ENCODE data around the gene TFDP1. TPM values are rescaled to one million over a fixed set of nuclear protein-coding genes. Genes with fewer than 3 reads are reported as not detected.

TFDP1 gene
- total and polyA plus RNA-seq, 2 of the 4 experiments (the other 2 are of a cell fraction), result 59.3 to 97.0 TPM

- Histone ChIP-seq H3K9me3 (ENCODE audit: control insufficient read depth, insufficient read depth, low read length) (no peaks in the 10 kb centered on the region), H3K27me3 (ENCODE audit: control insufficient read depth, insufficient read depth, low read length) (no peaks in the 10 kb centered on the region), H3K18ac (ENCODE audit: low read depth, low read length) (no peak overlapping the region), H3K56ac (ENCODE audit: extremely low read depth, insufficient read depth, low read length) (no peak overlapping the region), H3K4ac (ENCODE audit: low read depth, low read length) (no peak overlapping the region), H2AFZ (replicated peaks; ENCODE audit: low read length, poor library complexity) (no peak overlapping the region), H3K79me1 (ENCODE audit: low read depth in 1 of 2, low read length in 2 of 2) (peaks cover 15 to 67% of the 10 kb centered on the region in 2 experiments), H3K14ac (replicated peaks; ENCODE audit: low read depth, low read length) (no peak overlapping the region), H3K9me1 (ENCODE audit: insufficient read depth, low read length) (peaks cover 12% of the 10 kb centered on the region; the same call in 1 of the 2 replicates), H3K4me1 (ENCODE audit: control insufficient read depth, insufficient read depth, low read length) (peaks cover 13% of the 10 kb centered on the region), H3K4me3 (ENCODE audit: insufficient read depth, low read depth, low read length) (no peak overlapping the region), H2AK9ac (replicated peaks; ENCODE audit: low read depth, low read length, poor library complexity) (no peak overlapping the region), H3K27ac (ENCODE audit: insufficient read depth, low read length) (no peak overlapping the region), H2BK5ac (ENCODE audit: low read depth, low read length, poor library complexity, severe bottlenecking) (no peak overlapping the region), H2BK15ac (ENCODE audit: low read depth, low read length) (no peak overlapping the region), H2BK20ac (ENCODE audit: low read depth, low read length) (no peak overlapping the region), H4K8ac (ENCODE audit: low read depth in 2 of 2, low read length in 2 of 2) (no peak overlapping the region), H4K91ac (ENCODE audit: insufficient read depth, low read depth, low read length) (no peak overlapping the region), H3K4me2 (ENCODE audit: low read depth, low read length) (no peak overlapping the region), H2AK5ac (ENCODE audit: low read depth, low read length) (no peak overlapping the region), H3K36me3 (ENCODE audit: control insufficient read depth, insufficient read depth, low read length) (peaks cover 29% of the 10 kb centered on the region), H3K23ac (ENCODE audit: low read depth, low read length) (no peak overlapping the region), H4K20me1 (ENCODE audit: insufficient read depth, low read length) (peaks cover 61% of the 10 kb centered on the region), H2BK120ac (ENCODE audit: low read depth, low read length) (no peak overlapping the region), H4K5ac (ENCODE audit: low read depth, low read length) (no peak overlapping the region), H3K9ac (ENCODE audit: low read depth, low read length) (no peak overlapping the region)
- DNase-seq (no peak), ATAC-seq (ENCODE audit: low read depth) (no peak)
- in situ Hi-C loops (cut with MboI; ENCODE audit: low sequenced_read_pairs), result no loop called here
- ChIA-PET CTCF (no interaction called here), POLR2A (ENCODE audit: unreplicated experiment) (no interaction called here)
- intact Hi-C loops (cut with micrococcal nuclease), result no loop called here
- dilution Hi-C loops (cut with HindIII; ENCODE audit: low sequenced_read_pairs, unreplicated experiment), result no loop called here
- no TSS peak for BruUV-seq (replicated peaks)
- WGBS, 2 experiments (ENCODE audit: extremely low coverage in 2 of 2, insufficient read length in 1 of 2), result 92% methylated on average over 17 of the region's 29 CpGs; no CpG with 5 or more reads in 1 of the 2 experiments
- TF ChIP-seq NFE2L2 (IDR thresholded peaks at IDR 0.05; ENCODE audit: low read depth, low read length), result no peak
- no peak for TF ChIP-seq MAFK (IDR thresholded peaks at IDR 0.05; ENCODE audit: low read depth, low read length)
- no peak for TF ChIP-seq MXI1 (IDR thresholded peaks at IDR 0.05; ENCODE audit: borderline replicate concordance, low read depth, low read length)
- TF ChIP-seq BHLHE40 (IDR thresholded peaks at IDR 0.05; ENCODE audit: low read depth, low read length), result no peak
Measured at GRCh38 chr13:113622791-113623490, 38.4 kb downstream of the TFDP1 start.
